Measurements from ENCODE around the gene OR1N1.
"Not testable (repeated sequence)": the region's sequence is repeated elsewhere in the genome, so short reads cannot be mapped to it uniquely, and the experiment has no call there.

Gene OR1N1

GRCh38 chr9:122527193-122527592, at the start of gene OR1N1:
Gene OR1N1, minus strand, starts transcription at chr9:122527293. Its CDS starts 0 bp downstream, at chr9:122527293.
- DNase-seq (ENCODE audit: low spot score) = no peak

GRCh38 chr9:122572456-122572855, 45.4 kb upstream of the OR1N1 start:
- DNase-seq (ENCODE audit: low spot score) = peak; percentile 76

GRCh38 chr9:122567901-122568300, 40.8 kb upstream of the OR1N1 start:
- DNase-seq (ENCODE audit: low spot score) = no peak

- DNase-seq (ENCODE audit: low spot score) = no peak
Observed at GRCh38 chr9:122562134-122562760, 35.2 kb upstream of the OR1N1 start.

- no peak for DNase-seq (ENCODE audit: low spot score)
Observed at GRCh38 chr9:122561446-122561845, 34.4 kb upstream of the OR1N1 start.

GRCh38 chr9:122552812-122553211, 25.7 kb upstream of the OR1N1 start, which contains the start of gene OR1N2:
Gene OR1N2, plus strand, starts transcription at chr9:122553112. Its CDS starts 100 bp downstream, at chr9:122553212.
- no peak for DNase-seq (ENCODE audit: low spot score)

GRCh38 chr9:122551371-122551770, 24.3 kb upstream of the OR1N1 start:
- no peak for DNase-seq (ENCODE audit: low spot score)

GRCh38 chr9:122546196-122546595, 19.1 kb upstream of the OR1N1 start:
- DNase-seq (ENCODE audit: low spot score) = no peak

- no peak for DNase-seq (ENCODE audit: low spot score)
Observed at GRCh38 chr9:122538757-122539156, 11.7 kb upstream of the OR1N1 start.

GRCh38 chr9:122537066-122537465, 10.0 kb upstream of the OR1N1 start:
- DNase-seq (ENCODE audit: low spot score) = not testable (repeated sequence)

GRCh38 chr9:122536134-122536533, 9.0 kb upstream of the OR1N1 start:
- DNase-seq (ENCODE audit: low spot score) = no peak

GRCh38 chr9:122531157-122531556, 4.1 kb upstream of the OR1N1 start:
- DNase-seq (ENCODE audit: low spot score) = not testable (repeated sequence)

- no peak for DNase-seq (ENCODE audit: low spot score)
Observed at GRCh38 chr9:122526602-122527001, 491 bp downstream of the OR1N1 start.

GRCh38 chr9:122519376-122519775, 7.7 kb downstream of the OR1N1 start:
- no peak for DNase-seq (ENCODE audit: low spot score)

- DNase-seq (ENCODE audit: low spot score) = no peak
Observed at GRCh38 chr9:122518841-122519240, 8.3 kb downstream of the OR1N1 start, which contains the start of gene OR1J4. Gene OR1J4, plus strand, starts transcription at chr9:122519141. Its CDS starts 0 bp downstream, at chr9:122519141.

- DNase-seq (ENCODE audit: low spot score) = no peak
Observed at GRCh38 chr9:122518226-122518625, 8.9 kb downstream of the OR1N1 start.

GRCh38 chr9:122510502-122510901, 16.6 kb downstream of the OR1N1 start, which contains the start of gene OR1J2:
Gene OR1J2, plus strand, starts transcription at chr9:122510802. Its CDS starts 0 bp downstream, at chr9:122510802.
- DNase-seq (ENCODE audit: low spot score) = no peak

- no peak for DNase-seq (ENCODE audit: low spot score)
Observed at GRCh38 chr9:122506964-122507363, 20.1 kb downstream of the OR1N1 start.

- DNase-seq (ENCODE audit: low spot score) = peak; percentile 71
Observed at GRCh38 chr9:122498883-122499288, 28.2 kb downstream of the OR1N1 start.

- DNase-seq (ENCODE audit: low spot score) = no peak
Observed at GRCh38 chr9:122479062-122479461, 48.0 kb downstream of the OR1N1 start.

GRCh38 chr9:122477826-122478225, 49.3 kb downstream of the OR1N1 start, which contains the start of gene OR1J1:
Gene OR1J1, minus strand, starts transcription at chr9:122477926. Its CDS starts 0 bp downstream, at chr9:122477926.
- no peak for DNase-seq (ENCODE audit: low spot score)

GRCh38 chr9:122477346-122477745, 49.7 kb downstream of the OR1N1 start:
- DNase-seq (ENCODE audit: low spot score) = no peak
